Measurements from ENCODE around the gene PRDM8.

DNA sequence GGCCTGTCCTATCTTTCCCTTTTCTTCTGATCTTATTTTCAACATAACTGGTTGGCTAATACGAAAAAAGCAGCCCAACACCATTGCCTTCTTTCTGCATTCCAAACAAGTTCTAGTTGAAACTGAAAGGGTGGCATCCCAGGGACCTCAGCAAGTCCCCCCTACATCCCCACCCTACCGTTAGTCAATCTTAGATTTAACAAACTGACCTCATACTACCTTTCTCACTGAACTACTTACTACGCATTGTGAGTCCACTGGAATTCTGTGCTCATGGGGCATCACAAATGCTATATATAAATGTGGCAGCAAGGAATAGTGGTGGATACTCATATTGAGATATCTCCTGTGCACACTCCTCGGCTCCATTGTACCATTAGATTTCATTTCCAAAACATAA, 36.1 kb downstream of the PRDM8 start:
- TF ChIP-seq, protein P1, sequence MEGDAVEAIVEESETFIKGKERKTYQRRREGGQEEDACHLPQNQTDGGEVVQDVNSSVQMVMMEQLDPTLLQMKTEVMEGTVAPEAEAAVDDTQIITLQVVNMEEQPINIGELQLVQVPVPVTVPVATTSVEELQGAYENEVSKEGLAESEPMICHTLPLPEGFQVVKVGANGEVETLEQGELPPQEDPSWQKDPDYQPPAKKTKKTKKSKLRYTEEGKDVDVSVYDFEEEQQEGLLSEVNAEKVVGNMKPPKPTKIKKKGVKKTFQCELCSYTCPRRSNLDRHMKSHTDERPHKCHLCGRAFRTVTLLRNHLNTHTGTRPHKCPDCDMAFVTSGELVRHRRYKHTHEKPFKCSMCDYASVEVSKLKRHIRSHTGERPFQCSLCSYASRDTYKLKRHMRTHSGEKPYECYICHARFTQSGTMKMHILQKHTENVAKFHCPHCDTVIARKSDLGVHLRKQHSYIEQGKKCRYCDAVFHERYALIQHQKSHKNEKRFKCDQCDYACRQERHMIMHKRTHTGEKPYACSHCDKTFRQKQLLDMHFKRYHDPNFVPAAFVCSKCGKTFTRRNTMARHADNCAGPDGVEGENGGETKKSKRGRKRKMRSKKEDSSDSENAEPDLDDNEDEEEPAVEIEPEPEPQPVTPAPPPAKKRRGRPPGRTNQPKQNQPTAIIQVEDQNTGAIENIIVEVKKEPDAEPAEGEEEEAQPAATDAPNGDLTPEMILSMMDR (IDR thresholded peaks at IDR 0.05): no peak
- TF ChIP-seq POLR2A (IDR thresholded peaks at IDR 0.05) (no peak), POLR2AphosphoS5 (IDR thresholded peaks at IDR 0.05) (no peak)

All from breast epithelium (tissue), 3 donors.